A549 (cell line): ENCODE results near the gene RAB11FIP5. TPM values are rescaled to one million over a fixed set of nuclear protein-coding genes. Genes with fewer than 3 reads are reported as not detected.

Experiments
- ATAC-seq, 2 experiments: fragments of 200-7000 bp in 1 of 2; fragments of >200 bp in 1 of 2; cut with Nextera tagmentation in 1 of 2; cut with Tn5 transposase in 1 of 2; 3 replicates each; pipeline versions ENCODE4 v1.8.0 to v1.9.1; 2018 to 2020; ENCODE audit warnings: mild to moderate bottlenecking in 1 of 2, moderate library complexity in 1 of 2
- CTCF ChIA-PET: fragments of 300-600 bp; sonication (Branson Sonifier 250); formaldehyde crosslinking; extraction: SDS; loops from one replicate; lab custom pipeline; 2021; ENCODE audit warnings: antibody characterized with exemption, inconsistent platforms; lab: Yijun Ruan, JAX
- POLR2A ChIA-PET: fragments of 350-600 bp; formaldehyde crosslinking; extraction: SDS; loops from one replicate; lab custom pipeline; 2021; ENCODE audit warnings: antibody characterized with exemption, inconsistent platforms; lab: Yijun Ruan, JAX
- DNase-seq, 2 experiments: peaks; one replicate each; pipeline versions ENCODE4 v3.0.0 to v3.0.0-alpha.2; 2011 to 2016; ENCODE audit warnings: low read depth in 1 of 2, low spot score in 1 of 2
- FAIRE-seq: peaks from 2 replicates; lab custom pipeline; 2011; peaks lifted over from hg19 to GRCh38; lab: Jason Lieb, UNC
- H3K27ac ChIP-seq, 2 experiments: fragments of >200 bp; sonication (Bioruptor Twin); formaldehyde crosslinking; 3 replicates each; pipeline ENCODE4 v1.5.1; 2016 to 2017
- H3K4me1 ChIP-seq: fragments of >200 bp; sonication (Bioruptor Twin); formaldehyde crosslinking; 3 replicates; pipeline ENCODE4 v1.6.1; 2016
- H3K4me2 ChIP-seq: fragments of >200 bp; sonication (Bioruptor Twin); formaldehyde crosslinking; 3 replicates; pipeline ENCODE4 v1.6.1; 2016
- H3K4me3 ChIP-seq: fragments of >200 bp; sonication (Bioruptor Twin); formaldehyde crosslinking; 3 replicates; pipeline ENCODE4 v1.5.1; 2016
- H3K9me3 ChIP-seq: fragments of >200 bp; sonication (Bioruptor Twin); formaldehyde crosslinking; 3 replicates; pipeline ENCODE4 v1.6.1; 2016
- CHD2 ChIP-seq: fragments of 150-350 bp; IDR thresholded peaks from 2 replicates; pipeline ENCODE4 v1.6.1; 2014; ENCODE audit warnings: low read length; ENCODE audit not compliant: partially characterized antibody
- E2F6 ChIP-seq: IDR thresholded peaks from 2 replicates; pipeline ENCODE4 v1.6.1; 2012; ENCODE audit warnings: low read depth, borderline replicate concordance
- EHF ChIP-seq: fragments of 250-450 bp; sonication (Bioruptor Pico); IDR thresholded peaks from 2 replicates; pipeline ENCODE4 v1.5.0; 2020; ENCODE audit warnings: mild to moderate bottlenecking
- EHMT2 ChIP-seq: fragments of 200-600 bp; sonication (generic); IDR thresholded peaks from 2 replicates; pipeline ENCODE4 v1.6.1; 2016; ENCODE audit warnings: antibody characterized with exemption, low read depth, mild to moderate bottlenecking, moderate library complexity
- FOSL2 ChIP-seq, 2 experiments: fragments of 450-650 bp in 1 of 2; fragments of >200 bp in 1 of 2; sonication (Bioruptor Twin) in 1 of 2; formaldehyde crosslinking; IDR thresholded peaks; 2 replicates each; pipeline versions ENCODE4 v1.5.0 to v1.6.1; 2016 to 2020; ENCODE audit warnings: mild to moderate bottlenecking in 1 of 2, moderate library complexity in 1 of 2
- FOXS1 ChIP-seq: fragments of 250-450 bp; sonication (Bioruptor Pico); IDR thresholded peaks from 2 replicates; pipeline ENCODE4 v1.5.0; 2020; ENCODE audit warnings: mild to moderate bottlenecking, moderate library complexity
- HEYL ChIP-seq: fragments of 250-450 bp; sonication (Bioruptor Pico); IDR thresholded peaks from 2 replicates; pipeline ENCODE4 v1.8.0; 2021; ENCODE audit warnings: mild to moderate bottlenecking, moderate library complexity
- HMGXB4 ChIP-seq: fragments of 250-450 bp; sonication (Bioruptor Pico); IDR thresholded peaks from 2 replicates; pipeline ENCODE4 v1.5.0; 2021; ENCODE audit warnings: mild to moderate bottlenecking, moderate library complexity, borderline replicate concordance
- JUNB ChIP-seq: fragments of >200 bp; sonication (Bioruptor Twin); formaldehyde crosslinking; IDR thresholded peaks from 2 replicates; pipeline ENCODE4 v1.6.1; 2016
- KDM5A ChIP-seq: fragments of 200-600 bp; sonication (generic); IDR thresholded peaks from 2 replicates; pipeline ENCODE4 v1.6.1; 2016; ENCODE audit warnings: antibody characterized with exemption, mild to moderate bottlenecking
- MAFK ChIP-seq: fragments of 450-650 bp; IDR thresholded peaks from 2 replicates; pipeline ENCODE4 v1.6.1; 2014; ENCODE audit not compliant: partially characterized antibody
- NFE2L2 ChIP-seq: fragments of 150-350 bp; conservative IDR thresholded peaks from 2 replicates; pipeline ENCODE4 v1.6.1; 2014; ENCODE audit warnings: low read length
- PBX3 ChIP-seq: IDR thresholded peaks from 2 replicates; pipeline ENCODE4 v1.6.1; 2012
- RCOR1 ChIP-seq: fragments of 150-350 bp; IDR thresholded peaks from 2 replicates; pipeline ENCODE4 v1.6.1; 2014; ENCODE audit warnings: antibody characterized with exemption, low read length, low read depth
- REST ChIP-seq: fragments of 200-600 bp; sonication (generic); IDR thresholded peaks from 2 replicates; pipeline ENCODE4 v1.6.1; 2016; ENCODE audit warnings: antibody characterized with exemption, mild to moderate bottlenecking, moderate library complexity
- ZSCAN20 ChIP-seq: fragments of 250-450 bp; sonication (Bioruptor Pico); IDR thresholded peaks from 2 replicates; pipeline ENCODE4 v1.8.0; 2022; ENCODE audit warnings: mild to moderate bottlenecking, moderate library complexity
- WGBS: methylation state at CpG from one replicate; pipeline ENCODE4 v1.1.6; 2017; ENCODE audit errors: missing lambda C conversion rate; 5-methylcytosine and 5-hydroxymethylcytosine counted together
- polyA plus RNA-seq, 4 experiments: library from polyadenylated mRNA; depleted of rRNA in 3 of 4; stranded (reverse); fragments of >200 nt; fragmentation: RNase III in 1 of 4; extraction: RNeasy Plus Mini Kit Qiagen cat#74134 plus additional on column Dnase treatment in 1 of 4; gene quantifications; 2 replicates in 3 of 4; 3 replicates in 1 of 4; pipeline ENCODE4 v1.2.3, GENCODE V29; 2011 to 2017

The RAB11FIP5 gene
- polyA plus RNA-seq, 2 of the 4 experiments (the other 2 are of a cell fraction): 21.6 to 21.8 TPM

- TF ChIP-seq HMGXB4 (CRISPR knock-in tag) (no peak), KDM5A (no peak), RCOR1 (no peak), ZSCAN20 (CRISPR knock-in tag) (no peak), PBX3 (no peak), JUNB (peak; percentile 57; the same call in 1 of the 2 replicates), REST (no peak), FOXS1 (CRISPR knock-in tag) (no peak), MAFK (peak; percentile 100), EHF (no peak), E2F6 (0 out of 2 replicates have a peak, but pooled peaks have one; percentile 29), HEYL (CRISPR knock-in tag) (no peak), FOSL2 (IDR thresholded peaks at IDR 0.05) (peak; percentile 83), FOSL2 (CRISPR knock-in tag; IDR thresholded peaks at IDR 0.05) (peak; percentile 92), NFE2L2 (peak; percentile 78)
Measured at GRCh38 chr2:73063909-73064875, 48.6 kb downstream of the RAB11FIP5 start (continued).

GRCh38 chr2:73063472-73063871 lies 49.3 kb downstream of the RAB11FIP5 start:
- H3K27ac ChIP-seq: peak overlapping the region; percentile 92 to 95
- DNase-seq: no peak
- no peaks in the 10 kb centered on the region for H3K9me3 ChIP-seq
- H3K4me3 ChIP-seq: peak overlapping the region; percentile 12; the same call in 2 of the 3 replicates
- no peak for TF ChIP-seq CHD2
- no peak for TF ChIP-seq EHMT2
- H3K4me2 ChIP-seq: peak overlapping the region; percentile 83
- 50% methylated on average over 4 of the region's 4 CpGs for WGBS
- H3K4me1 ChIP-seq: peaks cover 45% of the 10 kb centered on the region
- FAIRE-seq: no peak
- CTCF ChIA-PET: interaction anchor here (1.3 to 4.4 kb wide), 9 partner anchors 10 to 248 kb away, joined by 3 to 23 read pairs (median 5); no protein-coding TSS in a partner anchor
- POLR2A ChIA-PET: interaction anchor here (0.7 to 1.8 kb wide), 2 partner anchors 50 to 114 kb away, joined by 3 to 7 read pairs; partner anchors contain the start of gene RAB11FIP5
- ATAC-seq: peak; percentile 37 to 48; a peak in 5 of 6 replicates
